BE2C (cell line): ENCODE results near the gene TESMIN.

Experiments used
- DNase-seq: peaks from one replicate; pipeline ENCODE4 v3.0.0-alpha.2; 2020
- H3K27me3 ChIP-seq: fragments of 250-450 bp; sonication (Bioruptor Pico); 2 replicates; pipeline ENCODE4 v1.5.1; 2020; ENCODE audit warnings: mild to moderate bottlenecking
- H3K36me3 ChIP-seq: fragments of 250-450 bp; sonication (Bioruptor Pico); 2 replicates; pipeline ENCODE4 v1.5.1; 2020; ENCODE audit warnings: mild to moderate bottlenecking
- H3K4me1 ChIP-seq: fragments of 250-450 bp; sonication (Bioruptor Pico); 2 replicates; pipeline ENCODE4 v1.5.1; 2020
- H3K4me3 ChIP-seq: 2 replicates; pipeline ENCODE4 v1.5.1; 2011; ENCODE audit warnings: low read depth, low read length
- H3K9me3 ChIP-seq: fragments of 250-450 bp; sonication (Bioruptor Pico); 2 replicates; pipeline ENCODE4 v1.5.1; 2020
- TF ChIP-seq, protein P1 (sequence below): IDR thresholded peaks from 2 replicates; pipeline ENCODE4 v1.5.1; 2012; ENCODE audit warnings: mild to moderate bottlenecking, low read depth, low read length

TESMIN gene

DNA sequence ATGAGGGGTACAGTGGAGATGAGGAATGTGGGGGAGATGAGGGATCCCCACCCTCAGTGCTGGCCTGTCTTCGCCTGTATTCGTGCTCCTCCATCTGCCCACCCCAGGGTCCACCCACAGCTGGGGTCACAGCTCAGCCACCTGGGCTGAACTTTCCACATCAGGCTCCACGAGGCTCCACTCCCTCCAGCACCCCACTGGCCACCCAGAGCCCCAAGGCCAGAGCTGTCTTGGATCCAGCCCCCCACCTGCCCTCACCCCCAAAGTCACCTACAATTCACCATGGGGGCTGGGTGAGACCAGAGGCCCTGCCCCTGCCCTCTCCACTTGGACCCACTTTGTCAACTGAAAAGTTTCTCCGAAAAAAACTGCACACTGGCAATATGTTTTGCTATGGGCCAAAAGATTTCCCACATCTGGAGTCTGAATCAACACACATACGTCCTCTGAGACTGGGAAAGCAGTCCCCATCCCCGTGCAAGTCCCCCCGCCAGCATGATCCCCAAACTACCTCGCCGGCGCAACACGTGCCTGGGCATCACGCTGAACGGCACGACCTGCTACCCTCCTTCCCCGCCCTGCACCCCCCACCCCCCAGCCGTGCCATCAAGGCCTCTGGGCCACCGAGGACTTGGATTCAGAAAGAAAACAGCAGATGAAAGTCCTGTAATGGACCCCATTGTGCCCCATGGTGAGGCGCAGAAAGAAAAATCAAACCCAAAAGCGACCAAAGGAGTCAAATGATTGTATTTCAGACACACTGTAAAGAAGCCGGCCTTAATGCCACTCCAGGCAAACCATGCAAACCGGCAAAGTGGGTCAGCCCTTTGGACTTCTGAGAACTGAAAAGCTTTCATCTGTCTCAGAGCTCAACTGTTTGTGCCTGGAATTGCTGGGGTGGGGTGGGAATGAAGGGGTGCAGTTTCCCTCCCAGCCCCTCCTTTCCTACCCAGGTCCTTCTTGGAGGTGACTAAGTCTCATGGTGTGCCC is 83.5 kb downstream of the TESMIN start:
- peaks cover 4% of the 10 kb centered on the region; the same call in 1 of the 2 replicates for H3K9me3 ChIP-seq
- DNase-seq, result no peak
- no peak overlapping the region for H3K4me3 ChIP-seq
- peaks cover 9% of the 10 kb centered on the region for H3K4me1 ChIP-seq
- no peaks in the 10 kb centered on the region for H3K36me3 ChIP-seq
- TF ChIP-seq, protein P1, sequence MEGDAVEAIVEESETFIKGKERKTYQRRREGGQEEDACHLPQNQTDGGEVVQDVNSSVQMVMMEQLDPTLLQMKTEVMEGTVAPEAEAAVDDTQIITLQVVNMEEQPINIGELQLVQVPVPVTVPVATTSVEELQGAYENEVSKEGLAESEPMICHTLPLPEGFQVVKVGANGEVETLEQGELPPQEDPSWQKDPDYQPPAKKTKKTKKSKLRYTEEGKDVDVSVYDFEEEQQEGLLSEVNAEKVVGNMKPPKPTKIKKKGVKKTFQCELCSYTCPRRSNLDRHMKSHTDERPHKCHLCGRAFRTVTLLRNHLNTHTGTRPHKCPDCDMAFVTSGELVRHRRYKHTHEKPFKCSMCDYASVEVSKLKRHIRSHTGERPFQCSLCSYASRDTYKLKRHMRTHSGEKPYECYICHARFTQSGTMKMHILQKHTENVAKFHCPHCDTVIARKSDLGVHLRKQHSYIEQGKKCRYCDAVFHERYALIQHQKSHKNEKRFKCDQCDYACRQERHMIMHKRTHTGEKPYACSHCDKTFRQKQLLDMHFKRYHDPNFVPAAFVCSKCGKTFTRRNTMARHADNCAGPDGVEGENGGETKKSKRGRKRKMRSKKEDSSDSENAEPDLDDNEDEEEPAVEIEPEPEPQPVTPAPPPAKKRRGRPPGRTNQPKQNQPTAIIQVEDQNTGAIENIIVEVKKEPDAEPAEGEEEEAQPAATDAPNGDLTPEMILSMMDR, result no peak
- H3K27me3 ChIP-seq, result no peaks in the 10 kb centered on the region

DNA sequence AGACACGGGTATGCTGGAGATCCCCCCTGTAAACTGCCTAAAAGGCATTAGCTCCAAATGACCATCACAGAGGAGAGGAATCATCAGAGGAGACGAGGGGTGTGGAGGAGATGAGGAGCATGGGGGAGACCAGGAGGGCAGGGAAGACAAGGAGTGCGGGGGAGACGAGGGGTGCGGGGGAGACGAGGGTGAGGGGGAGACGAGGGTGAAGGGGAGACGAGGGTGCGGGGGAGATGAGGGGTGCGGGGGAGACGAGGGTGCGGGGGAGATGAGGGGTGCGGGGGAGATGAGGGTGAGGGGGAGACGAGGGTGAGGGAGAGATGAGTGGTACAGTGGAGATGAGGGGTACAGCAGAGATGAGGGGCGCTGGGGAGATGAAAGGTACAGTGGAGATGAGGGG is 84.5 kb downstream of the TESMIN start:
- TF ChIP-seq, protein P1, result no peak
- H3K4me1 ChIP-seq, result peaks cover 14% of the 10 kb centered on the region
- no peak for DNase-seq
- peaks cover 4% of the 10 kb centered on the region; the same call in 1 of the 2 replicates for H3K9me3 ChIP-seq
- H3K4me3 ChIP-seq, result no peak overlapping the region
- no peaks in the 10 kb centered on the region for H3K27me3 ChIP-seq
- H3K36me3 ChIP-seq, result no peaks in the 10 kb centered on the region

DNA sequence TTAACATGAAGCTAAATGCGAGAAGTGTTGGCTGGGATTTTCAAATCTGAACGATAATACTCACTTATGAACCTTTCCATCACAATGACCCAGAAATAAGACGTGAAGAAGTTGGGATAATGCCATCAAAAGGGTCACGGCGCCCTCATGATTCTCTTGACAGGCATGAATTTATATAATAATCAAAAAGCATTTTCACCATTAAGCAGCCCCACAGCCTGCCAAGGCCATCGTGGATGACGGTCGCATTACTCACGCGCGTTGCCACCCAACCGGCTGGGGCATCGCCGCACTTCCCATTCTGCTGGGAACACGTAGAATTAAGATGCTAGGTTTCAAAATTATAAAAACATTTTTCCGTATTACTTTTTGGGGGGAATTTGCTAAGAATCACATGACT is 85.9 kb downstream of the TESMIN start:
- peaks cover 28% of the 10 kb centered on the region for H3K4me1 ChIP-seq
- DNase-seq, result no peak
- no peak overlapping the region for H3K4me3 ChIP-seq
- H3K27me3 ChIP-seq, result no peaks in the 10 kb centered on the region
- H3K36me3 ChIP-seq, result no peaks in the 10 kb centered on the region
- peaks cover 4% of the 10 kb centered on the region; the same call in 1 of the 2 replicates for H3K9me3 ChIP-seq
- TF ChIP-seq, protein P1, result no peak

DNA sequence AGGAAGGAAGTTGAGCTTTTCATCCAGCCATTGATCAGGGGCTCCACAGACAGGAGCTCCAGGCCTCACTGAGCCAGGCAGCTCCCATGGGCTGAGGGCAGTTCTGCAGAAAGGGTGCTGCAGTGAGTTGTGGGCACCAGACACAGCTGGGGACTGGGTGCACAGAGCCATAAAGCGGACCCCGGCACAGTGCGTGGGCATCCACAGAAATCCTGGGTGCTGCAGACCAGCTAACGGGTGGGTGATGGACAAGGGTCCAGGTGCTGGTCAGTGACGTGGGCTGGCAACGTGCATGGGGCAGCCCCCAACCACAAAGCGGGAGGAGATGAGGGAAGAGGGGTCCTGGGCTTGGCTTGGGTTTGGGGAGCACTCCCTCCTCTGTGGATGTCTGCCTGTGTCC is 86.4 kb downstream of the TESMIN start:
- Histone ChIP-seq H3K4me3 (no peak overlapping the region), H3K9me3 (peaks cover 4% of the 10 kb centered on the region; the same call in 1 of the 2 replicates), H3K4me1 (peaks cover 34% of the 10 kb centered on the region), H3K36me3 (no peaks in the 10 kb centered on the region), H3K27me3 (no peaks in the 10 kb centered on the region)
- TF ChIP-seq, protein P1, result no peak
- no peak for DNase-seq

DNA sequence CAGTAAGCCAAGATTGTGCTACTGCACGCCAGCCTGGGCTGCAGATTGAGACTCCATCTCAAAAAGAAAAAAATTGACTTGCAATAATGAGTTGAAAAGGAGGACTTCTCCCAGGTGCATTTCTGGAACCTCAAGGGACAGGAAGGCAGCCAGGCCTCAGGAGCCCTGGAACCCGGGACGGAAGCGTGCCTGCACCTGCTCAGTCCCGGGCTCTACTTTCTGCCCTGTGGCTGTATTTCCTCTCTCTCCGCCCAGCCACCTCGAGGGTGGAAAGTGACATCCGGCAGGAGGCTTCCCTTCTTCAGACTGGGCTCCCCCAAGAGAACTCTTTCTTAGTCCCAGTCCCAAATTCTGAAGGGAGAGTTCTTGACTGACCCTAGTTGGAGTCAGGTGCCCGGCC is 87.2 kb downstream of the TESMIN start:
- H3K4me1 ChIP-seq, result peaks cover 39% of the 10 kb centered on the region
- DNase-seq, result no peak
- TF ChIP-seq, protein P1, result no peak
- H3K36me3 ChIP-seq, result no peaks in the 10 kb centered on the region
- H3K27me3 ChIP-seq, result no peaks in the 10 kb centered on the region
- no peak overlapping the region for H3K4me3 ChIP-seq
- peaks cover 4% of the 10 kb centered on the region; the same call in 1 of the 2 replicates for H3K9me3 ChIP-seq

DNA sequence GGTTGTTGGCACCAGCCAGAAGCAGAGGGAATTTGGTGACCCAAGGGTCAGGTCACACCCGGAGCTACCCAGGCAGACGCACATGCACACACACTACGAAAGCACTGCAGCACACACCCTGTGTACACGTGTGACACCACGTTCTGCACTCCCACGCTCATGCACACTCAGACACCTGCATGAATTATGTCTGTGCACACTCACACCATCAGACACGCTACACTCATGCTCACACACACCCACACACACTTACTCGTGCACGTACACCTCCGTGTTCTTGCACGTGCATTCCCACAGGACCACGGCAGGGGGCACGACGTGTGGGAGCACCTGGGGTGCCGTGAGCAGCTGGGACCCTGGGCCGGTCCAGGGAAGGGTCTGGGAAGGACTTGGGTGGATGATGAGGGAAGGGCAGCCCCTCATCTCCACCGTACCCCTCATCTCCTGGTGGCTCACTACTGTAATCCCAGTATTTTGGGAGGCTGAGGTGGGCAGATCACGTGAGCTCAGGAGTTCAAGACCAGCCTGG is 87.8 kb downstream of the TESMIN start:
- Histone ChIP-seq H3K4me3 (no peak overlapping the region), H3K9me3 (peaks cover 4% of the 10 kb centered on the region; the same call in 1 of the 2 replicates), H3K36me3 (no peaks in the 10 kb centered on the region), H3K4me1 (peaks cover 39% of the 10 kb centered on the region), H3K27me3 (no peaks in the 10 kb centered on the region)
- no peak for DNase-seq
- TF ChIP-seq, protein P1, result no peak
